GM13977 (cell line): ENCODE data around the gene PODN.

Experiments used
- DNase-seq: peaks from one replicate; pipeline ENCODE4 v3.0.0; 2012; ENCODE audit warnings: low spot score
- in situ Hi-C: fragments of 300-500 bp; cut with MboI; formaldehyde crosslinking; loops from one replicate; pipeline ENCODE4 v1.12.0; 2022; ENCODE audit warnings: low sequenced_read_pairs, low pct_unique_long_range_greater_than_20kb, mixed read lengths, inconsistent platforms; ENCODE audit not compliant: unreplicated experiment
- TF ChIP-seq, protein P1 (sequence below): IDR thresholded peaks from 2 replicates; pipeline ENCODE4 v1.5.1; 2012; ENCODE audit warnings: mild to moderate bottlenecking, control low read depth; ENCODE audit not compliant: insufficient read depth; ENCODE audit errors: extremely low read depth, missing control alignments

Gene PODN

DNA sequence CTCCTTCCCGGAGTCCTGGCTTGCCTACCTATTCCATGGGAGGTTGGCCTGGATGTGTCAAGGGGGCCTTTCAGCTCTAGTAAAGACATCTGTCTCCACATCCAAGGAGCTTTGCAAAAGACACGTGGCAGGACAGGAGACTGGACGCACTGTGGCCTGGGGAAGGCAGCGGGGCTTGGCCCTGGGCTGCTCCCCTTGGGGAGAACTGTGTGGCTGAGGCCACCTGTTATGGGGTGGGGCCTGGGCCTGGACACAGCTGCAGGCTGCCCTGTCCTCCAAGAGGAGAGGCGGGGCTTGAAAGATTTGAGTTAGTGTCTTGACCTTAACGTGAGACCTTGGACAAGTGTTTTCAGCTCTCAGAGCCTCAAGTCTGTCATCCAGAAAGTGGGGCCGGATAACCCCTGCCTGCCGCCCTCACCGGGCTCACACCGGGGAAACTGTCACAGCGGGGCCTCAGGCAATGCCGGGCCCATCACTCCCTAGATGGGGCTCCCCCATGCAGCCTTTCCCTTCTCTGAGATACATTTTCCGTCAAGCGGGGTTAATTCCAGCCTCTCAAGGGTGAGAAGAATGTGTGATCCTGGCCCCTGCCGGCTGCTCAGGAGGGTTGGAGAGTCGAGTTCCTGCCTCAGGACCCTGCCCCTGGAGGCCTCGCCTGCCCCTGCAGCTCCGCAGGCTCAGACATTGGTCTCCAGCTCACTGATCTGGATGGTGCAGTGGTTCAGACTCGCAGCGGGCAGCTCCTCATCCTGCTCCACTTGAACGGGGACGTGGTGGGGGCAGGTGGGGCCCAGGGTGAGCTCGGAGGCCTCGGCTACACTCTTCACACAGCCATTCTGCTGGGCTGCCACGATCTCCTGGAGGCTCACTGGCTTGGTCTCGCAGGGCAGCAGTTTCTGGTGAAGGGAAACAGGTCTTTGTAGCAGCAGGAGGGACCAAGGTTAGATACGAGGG, 25.6 kb downstream of the PODN start:
- DNase-seq, result no peak
- TF ChIP-seq, protein P1, sequence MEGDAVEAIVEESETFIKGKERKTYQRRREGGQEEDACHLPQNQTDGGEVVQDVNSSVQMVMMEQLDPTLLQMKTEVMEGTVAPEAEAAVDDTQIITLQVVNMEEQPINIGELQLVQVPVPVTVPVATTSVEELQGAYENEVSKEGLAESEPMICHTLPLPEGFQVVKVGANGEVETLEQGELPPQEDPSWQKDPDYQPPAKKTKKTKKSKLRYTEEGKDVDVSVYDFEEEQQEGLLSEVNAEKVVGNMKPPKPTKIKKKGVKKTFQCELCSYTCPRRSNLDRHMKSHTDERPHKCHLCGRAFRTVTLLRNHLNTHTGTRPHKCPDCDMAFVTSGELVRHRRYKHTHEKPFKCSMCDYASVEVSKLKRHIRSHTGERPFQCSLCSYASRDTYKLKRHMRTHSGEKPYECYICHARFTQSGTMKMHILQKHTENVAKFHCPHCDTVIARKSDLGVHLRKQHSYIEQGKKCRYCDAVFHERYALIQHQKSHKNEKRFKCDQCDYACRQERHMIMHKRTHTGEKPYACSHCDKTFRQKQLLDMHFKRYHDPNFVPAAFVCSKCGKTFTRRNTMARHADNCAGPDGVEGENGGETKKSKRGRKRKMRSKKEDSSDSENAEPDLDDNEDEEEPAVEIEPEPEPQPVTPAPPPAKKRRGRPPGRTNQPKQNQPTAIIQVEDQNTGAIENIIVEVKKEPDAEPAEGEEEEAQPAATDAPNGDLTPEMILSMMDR, result no peak
- in situ Hi-C loops, result no loop called here

DNA sequence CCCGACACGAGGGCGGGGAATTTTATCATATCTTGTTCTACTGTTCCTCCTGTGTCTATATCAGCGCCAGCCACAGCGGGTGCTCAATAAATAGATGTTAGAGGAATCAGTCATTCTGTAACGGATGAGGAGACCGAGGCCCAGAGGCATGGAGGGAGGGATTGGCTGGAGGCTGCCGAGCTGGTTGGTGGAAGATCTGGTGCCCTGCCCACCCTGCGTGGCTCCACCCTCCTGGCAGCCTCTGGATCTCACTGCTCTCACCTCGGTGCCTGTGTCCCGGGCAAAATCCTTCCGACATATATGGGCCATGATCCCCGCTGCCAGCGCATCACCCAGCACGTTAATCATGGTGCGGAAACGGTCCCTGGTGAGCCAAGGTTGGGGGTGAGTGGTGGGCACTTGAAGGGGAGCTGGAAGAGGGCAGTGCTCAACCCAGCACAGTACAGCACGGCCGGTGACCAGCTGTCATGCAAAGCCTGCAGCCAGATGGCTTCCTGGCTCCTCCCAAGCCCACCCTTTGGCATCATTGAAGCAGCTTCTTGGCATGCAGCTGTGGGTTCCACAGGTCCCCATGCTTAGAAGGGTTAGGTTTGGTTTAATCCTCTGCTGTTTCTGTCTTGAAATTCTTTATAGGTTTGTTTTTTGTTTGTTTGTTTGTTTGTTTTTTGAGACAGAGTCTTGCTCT, 26.7 kb downstream of the PODN start:
- in situ Hi-C loops, result no loop called here
- TF ChIP-seq, protein P1, result no peak
- DNase-seq, result no peak

DNA sequence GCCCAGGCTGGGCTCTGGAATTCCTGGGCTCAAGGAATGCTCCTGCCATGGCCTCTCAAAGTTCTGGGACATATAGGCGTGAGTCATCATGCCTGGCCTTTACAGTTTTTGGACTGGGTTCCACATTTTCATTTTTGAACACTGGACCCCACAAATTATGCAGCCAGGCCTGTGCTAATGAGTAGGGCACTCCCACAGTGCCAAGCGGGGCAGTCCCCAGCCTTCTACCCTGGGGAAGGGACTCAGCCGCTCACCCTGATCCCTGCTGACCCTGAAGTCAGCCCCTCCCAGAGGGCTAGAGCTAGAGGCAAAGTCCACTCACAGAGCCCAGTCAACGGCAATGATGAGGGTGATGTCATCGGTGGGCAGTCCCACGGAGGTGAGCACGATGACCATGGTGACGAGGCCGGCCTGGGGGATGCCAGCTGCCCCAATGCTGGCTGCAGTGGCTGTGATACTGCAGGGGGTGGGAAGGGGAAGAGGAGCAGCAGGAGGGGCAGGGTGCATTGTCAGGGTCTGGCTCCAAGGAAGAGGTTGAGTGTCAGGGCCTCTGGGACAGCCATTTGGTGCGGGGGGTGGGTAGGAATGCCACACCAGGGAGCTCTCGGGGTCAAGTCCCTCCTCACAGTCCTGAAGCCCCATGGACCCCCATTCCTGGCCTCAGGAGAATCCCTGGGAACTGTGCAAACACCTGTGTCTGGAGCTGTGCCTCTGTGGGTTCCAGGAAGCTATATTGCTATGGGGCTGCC, 27.6 kb downstream of the PODN start:
- no peak for DNase-seq
- in situ Hi-C loops, result no loop called here
- TF ChIP-seq, protein P1, result no peak

DNA sequence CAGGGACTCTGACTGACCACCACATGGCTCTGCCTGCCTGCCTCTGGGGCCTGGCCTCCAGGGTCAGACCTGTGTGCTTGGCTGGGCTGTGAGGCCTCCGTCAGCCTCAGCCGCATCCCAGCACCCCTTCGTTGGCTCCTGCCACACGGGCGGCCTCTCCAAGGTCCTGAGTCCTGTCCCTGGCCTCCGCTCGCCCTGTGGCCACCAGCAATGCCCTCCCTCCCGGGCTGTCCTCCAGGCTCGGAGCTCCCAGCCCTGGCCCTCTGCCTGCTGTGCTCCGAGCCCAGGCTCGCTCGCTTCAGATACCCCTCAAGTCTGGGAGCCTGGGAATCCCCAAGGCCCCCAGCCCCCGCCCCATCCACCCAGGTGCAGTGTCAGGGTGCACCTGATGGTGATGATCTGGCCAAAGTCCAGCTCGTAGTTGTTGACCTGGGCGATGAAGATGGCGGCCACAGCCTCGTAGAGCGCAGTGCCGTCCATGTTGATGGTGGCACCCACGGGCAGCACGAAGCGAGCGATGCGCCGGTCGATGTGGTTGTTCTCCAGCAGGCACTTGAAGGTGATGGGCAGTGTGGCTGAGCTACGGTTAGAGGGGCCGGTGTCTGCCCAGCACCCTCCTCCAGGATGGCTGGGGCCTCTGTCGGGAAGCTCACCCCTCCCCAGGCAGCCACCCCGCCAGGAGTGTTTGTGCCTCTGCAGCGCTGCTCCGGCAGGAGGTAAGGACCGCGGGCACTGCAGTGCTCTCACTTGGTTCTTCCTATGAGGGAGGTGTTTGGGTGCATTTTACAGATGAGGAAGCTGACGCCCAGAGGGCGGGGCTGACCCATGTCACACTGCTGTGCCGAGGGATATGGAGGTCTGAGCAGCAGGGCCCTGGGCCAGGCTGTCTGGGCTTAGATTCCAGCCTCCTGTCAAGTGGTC, 28.5 kb downstream of the PODN start:
- no peak for DNase-seq
- TF ChIP-seq, protein P1, result no peak
- in situ Hi-C loops, result no loop called here

DNA sequence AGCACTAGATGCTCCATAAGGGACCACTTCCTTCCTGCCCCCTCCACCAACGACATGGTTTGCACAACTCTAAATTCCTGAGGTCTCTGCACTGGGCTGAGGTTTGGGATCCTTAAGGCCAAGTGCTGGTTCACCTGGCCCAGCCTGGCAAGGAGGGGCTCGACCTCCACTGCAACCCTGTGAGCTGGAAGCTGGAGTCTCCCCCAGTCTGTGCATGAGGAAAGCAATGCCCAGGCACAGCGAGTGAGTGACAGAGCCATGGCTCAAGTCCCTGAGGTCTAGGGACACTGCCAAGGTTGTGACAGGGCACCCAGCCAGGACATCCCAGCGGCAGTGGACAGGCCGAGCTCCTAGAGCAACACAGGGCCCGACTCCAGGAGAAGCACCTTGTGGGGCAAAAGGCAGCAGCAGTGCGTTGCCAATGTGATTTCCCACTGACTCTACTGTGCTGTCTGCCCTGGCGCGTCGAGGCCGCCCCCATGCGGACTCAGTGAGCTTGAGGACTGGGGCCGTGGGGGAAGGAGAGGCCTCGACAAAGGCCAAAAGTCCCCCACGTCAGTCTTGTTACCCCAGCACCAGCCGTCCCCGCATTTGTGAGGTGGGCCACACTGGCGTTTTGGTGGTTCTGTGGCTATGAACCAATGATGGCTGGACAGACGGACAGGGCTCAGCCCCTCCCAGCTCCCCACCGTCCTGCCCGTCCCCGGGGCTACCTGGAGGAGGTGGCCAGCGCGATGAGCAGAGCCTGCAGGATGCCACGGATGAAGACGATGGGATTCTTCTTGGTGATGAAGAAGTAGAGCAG, 30.0 kb downstream of the PODN start:
- in situ Hi-C loops, result no loop called here
- no peak for DNase-seq
- TF ChIP-seq, protein P1, result no peak
